MCF 10A (cell line): ENCODE results near the gene SLC4A2. TPM values are rescaled to one million over a fixed set of nuclear protein-coding genes. Genes with fewer than 3 reads are reported as not detected.
"Not testable (repeated sequence)": the region's sequence is repeated elsewhere in the genome, so short reads cannot be mapped to it uniquely, and the experiment has no call there.

Source experiments
- BruUV-seq: library from RNA; stranded (reverse); fragments of 400-500 nt; replicated peaks from 2 replicates; lab custom pipeline; 2021; lab: Mats Ljungman, UMichigan
- CTCF ChIA-PET: fragments of 300-600 bp; sonication (Branson Sonifier 250); formaldehyde crosslinking; extraction: SDS; loops from one replicate; lab custom pipeline; 2021; ENCODE audit warnings: antibody characterized with exemption, inconsistent platforms; lab: Yijun Ruan, JAX
- POLR2A ChIA-PET: fragments of 300-600, 350-650 bp; sonication (Branson Sonifier 250); formaldehyde crosslinking; extraction: SDS; loops from one replicate; lab custom pipeline; 2020; ENCODE audit warnings: antibody characterized with exemption, inconsistent platforms; lab: Yijun Ruan, JAX
- DNase-seq: peaks from one replicate; pipeline ENCODE4 v3.0.0-alpha.2; 2018; ENCODE audit not compliant: unreplicated experiment
- H3K27ac Mint-ChIP-seq: one replicate; pipeline ENCODE4 v1.8.0; 2022; ENCODE audit warnings: mild to moderate bottlenecking, low read depth, mixed read lengths; ENCODE audit not compliant: unreplicated experiment
- H3K27me3 Mint-ChIP-seq: one replicate; pipeline ENCODE4 v1.8.0; 2022; ENCODE audit warnings: mixed read lengths; ENCODE audit not compliant: insufficient read depth, unreplicated experiment
- H3K36me3 Mint-ChIP-seq: one replicate; pipeline ENCODE4 v1.8.0; 2022; ENCODE audit warnings: mild to moderate bottlenecking, moderate library complexity, mixed read lengths; ENCODE audit not compliant: insufficient read depth, unreplicated experiment
- H3K4me1 Mint-ChIP-seq: one replicate; pipeline ENCODE4 v1.8.0; 2022; ENCODE audit warnings: mixed read lengths; ENCODE audit not compliant: insufficient read depth, unreplicated experiment
- H3K4me3 Mint-ChIP-seq: one replicate; pipeline ENCODE4 v1.8.0; 2022; ENCODE audit warnings: mild to moderate bottlenecking, moderate library complexity, mixed read lengths; ENCODE audit not compliant: unreplicated experiment
- H3K9me3 Mint-ChIP-seq: one replicate; pipeline ENCODE4 v1.8.0; 2022; ENCODE audit warnings: mixed read lengths; ENCODE audit not compliant: unreplicated experiment
- CTCF ChIP-seq: fragments of 200-600 bp; IDR thresholded peaks from one replicate; pipeline ENCODE4 v1.8.0; 2022; ENCODE audit warnings: antibody characterized with exemption, mild to moderate bottlenecking; ENCODE audit not compliant: unreplicated experiment
- intact Hi-C: fragments of 100-400 bp; cut with micrococcal nuclease; formaldehyde crosslinking; loops from 2 replicates; pipeline ENCODE4 v1.14.1; 2022
- total RNA-seq: library from RNA; stranded (reverse); gene quantifications from 2 replicates; pipeline ENCODE4 v1.2.3, GENCODE V29; 2022

The SLC4A2 gene
- total RNA-seq, 1 experiment from 2014 or later = 112 TPM

DNA sequence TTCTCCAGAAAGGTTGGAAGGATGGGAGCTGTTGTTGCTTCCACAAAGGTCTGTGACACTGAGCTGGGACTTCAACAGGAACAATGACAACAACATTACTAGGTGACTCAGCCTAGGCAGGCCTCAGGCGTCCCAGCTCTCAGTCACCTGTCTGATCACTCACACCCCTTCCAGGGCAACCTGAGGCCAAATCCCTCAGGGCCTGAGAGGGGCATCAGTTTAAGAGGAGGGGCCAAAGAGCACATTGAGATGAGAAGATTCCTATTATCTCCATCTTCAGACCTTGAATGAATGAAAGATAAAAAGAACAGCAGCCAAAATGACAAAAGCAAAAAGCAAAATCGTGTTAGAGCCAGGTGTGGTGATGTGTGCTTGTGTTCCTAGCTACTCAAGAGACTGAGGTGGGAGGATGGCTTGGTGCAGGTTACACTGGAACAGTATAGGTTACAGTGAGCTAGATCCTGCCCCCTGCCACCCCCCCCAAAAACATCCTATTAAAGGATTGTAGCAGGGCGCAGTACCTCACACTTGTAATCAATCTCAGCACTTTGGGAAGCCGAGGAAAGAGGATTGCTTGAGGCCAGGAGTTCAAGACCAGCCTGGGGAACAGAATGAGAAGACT lies 34.8 kb upstream of the SLC4A2 start, which contains the start of gene ATG9B:
ATG9B (minus strand) TSS at position 60 of the 622 bp plus-strand sequence. CDS start 71 bp downstream, outside the sequence.
- TF ChIP-seq CTCF = no peak
- DNase-seq = no peak
- H3K4me1 Mint-ChIP-seq = peaks cover 24% of the 10 kb centered on the region
- BruUV-seq = no TSS peak
- H3K36me3 Mint-ChIP-seq = peaks cover 6% of the 10 kb centered on the region
- intact Hi-C loops = no loop called here
- ChIA-PET CTCF (interaction anchor here (0.6 to 2.9 kb wide), 2 partner anchors 48 to 126 kb away, joined by 3 to 11 read pairs; no protein-coding TSS in a partner anchor), POLR2A (interaction anchor here (0.6 to 0.8 kb wide), 2 partner anchors 22 to 458 kb away, joined by 3 to 4 read pairs; no protein-coding TSS in a partner anchor)
- H3K4me3 Mint-ChIP-seq = no peak within 1 kb of the TSS
- H3K27ac Mint-ChIP-seq = peak within 1 kb of the TSS; percentile 18
- H3K27me3 Mint-ChIP-seq = peaks cover 4% of the 10 kb centered on the region
- no peaks in the 10 kb centered on the region for H3K9me3 Mint-ChIP-seq

DNA sequence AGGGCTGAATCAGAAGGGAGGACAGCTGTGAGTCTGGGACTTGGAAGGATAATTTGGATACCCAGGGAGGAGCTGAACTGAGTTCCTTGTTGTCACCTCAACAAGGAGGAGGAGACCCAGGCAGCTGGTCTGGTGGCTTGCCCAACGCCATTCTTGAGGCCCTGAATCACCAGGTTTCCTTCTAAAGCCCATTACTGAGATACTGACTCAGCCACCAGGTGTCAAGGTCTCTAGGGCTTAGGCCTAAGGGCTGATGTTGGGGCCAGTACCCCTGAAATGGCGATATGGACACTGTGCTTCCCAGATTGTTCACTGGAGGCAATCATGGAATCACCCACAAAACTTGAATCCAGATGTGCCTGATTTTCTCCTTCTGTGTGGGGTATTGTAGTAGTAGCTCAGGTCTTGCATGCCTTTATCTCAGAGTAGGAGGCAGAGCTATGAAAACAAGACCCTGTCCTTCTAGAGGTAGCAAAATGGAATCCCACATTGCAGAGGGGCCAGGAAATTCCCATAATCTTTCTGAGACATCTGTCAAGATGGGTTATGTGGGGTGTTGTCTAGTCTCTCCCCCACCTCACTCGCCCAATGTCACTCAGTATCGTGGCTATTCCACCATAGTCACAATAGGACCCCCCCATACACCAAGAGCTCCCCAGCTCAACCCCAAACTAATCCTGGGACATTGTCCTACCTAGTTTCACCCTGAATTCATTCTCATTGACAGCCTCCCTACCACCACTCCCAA lies 33.3 kb upstream of the SLC4A2 start:
- intact Hi-C loops = no loop called here
- POLR2A ChIA-PET = interaction anchor here (0.7 to 1.2 kb wide), 3 partner anchors 51 to 547 kb away, joined by 3 to 4 read pairs (median 3); no protein-coding TSS in a partner anchor
- peaks cover 6% of the 10 kb centered on the region for H3K36me3 Mint-ChIP-seq
- peak; percentile 38 for DNase-seq
- no peaks in the 10 kb centered on the region for H3K27me3 Mint-ChIP-seq
- H3K4me1 Mint-ChIP-seq = peaks cover 29% of the 10 kb centered on the region
- no peaks in the 10 kb centered on the region for H3K9me3 Mint-ChIP-seq
- TF ChIP-seq CTCF = no peak
- no peak overlapping the region for H3K27ac Mint-ChIP-seq
- CTCF ChIA-PET = interaction anchor here (0.8 to 1.3 kb wide), 4 partner anchors 8 to 127 kb away, joined by 3 to 9 read pairs (median 4); no protein-coding TSS in a partner anchor
- BruUV-seq = no TSS peak
- no peak overlapping the region for H3K4me3 Mint-ChIP-seq

- BruUV-seq, intact Hi-C loops, H3K27me3 Mint-ChIP-seq, DNase-seq, H3K9me3 Mint-ChIP-seq: not testable (repeated sequence)
- POLR2A ChIA-PET = interaction anchor here (0.6 to 2.6 kb wide), 8 partner anchors 12 to 101 kb away, joined by 3 to 42 read pairs (median 12); partner anchors contain the start of genes CDK5, FASTK and SLC4A2
- CTCF ChIA-PET = interaction anchor here (0.6 to 1.3 kb wide), 8 partner anchors 9 to 255 kb away, joined by 3 to 9 read pairs (median 3); no protein-coding TSS in a partner anchor
- Mint-ChIP-seq H3K27ac (peak overlapping the region; percentile 100), H3K4me3 (peak overlapping the region; percentile 97), H3K4me1 (peaks cover 29% of the 10 kb centered on the region), H3K36me3 (peaks cover 15% of the 10 kb centered on the region)
Observed at GRCh38 chr7:151026771-151027727, 32.3 kb upstream of the SLC4A2 start.

DNA sequence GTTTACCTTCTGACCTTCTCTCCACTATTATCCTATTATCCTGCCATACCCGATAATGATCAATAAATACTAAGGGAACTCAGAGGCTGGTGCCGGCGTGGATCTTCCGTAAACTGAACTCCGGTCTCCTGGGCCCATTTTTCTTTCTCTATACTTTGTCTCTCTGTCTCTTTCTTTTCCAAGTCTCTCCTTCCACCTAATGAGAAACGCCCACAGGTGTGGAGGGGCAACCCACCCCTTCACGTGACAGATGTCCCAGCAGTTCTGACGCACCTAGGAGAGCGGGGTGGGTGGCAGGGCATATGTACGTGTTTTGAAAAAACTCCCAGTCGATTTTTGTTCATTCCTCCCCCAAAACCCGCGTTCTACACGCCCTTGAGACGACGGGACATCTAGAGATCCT lies 31.7 kb upstream of the SLC4A2 start:
- Mint-ChIP-seq H3K4me1 (peaks cover 29% of the 10 kb centered on the region), H3K4me3 (peak overlapping the region; percentile 97), H3K27ac (peak overlapping the region; percentile 100), H3K36me3 (peaks cover 18% of the 10 kb centered on the region)
- not testable (repeated sequence) for H3K9me3 Mint-ChIP-seq, H3K27me3 Mint-ChIP-seq, DNase-seq
- ChIA-PET CTCF (interaction anchor here (0.6 to 1.3 kb wide), 14 partner anchors 9 to 1345 kb away, joined by 3 to 9 read pairs (median 3); no protein-coding TSS in a partner anchor), POLR2A (interaction anchor here (0.6 to 2.6 kb wide), 16 partner anchors 9 to 1833 kb away, joined by 3 to 42 read pairs (median 5); partner anchors contain the start of genes AGAP3, ASIC3, CDK5 and FASTK)
- intact Hi-C loops = loop anchor here (1.0 to 2.0 kb wide), 4 partner anchors 31 to 84 kb away; partner anchors contain the start of gene FASTK
- BruUV-seq = TSS peak; percentile 96
